Tibial nerve (tissue), 4 donors: ENCODE data around the gene TMEM44.

ENCODE experiments used
- EP300 ChIP-seq, 2 donors: sonication (generic); formaldehyde crosslinking; IDR thresholded peaks; one replicate each; pipeline ENCODE4 v1.6.1; 2017; ENCODE audit warnings: antibody characterized with exemption in 2 of 2, mild to moderate bottlenecking in 1 of 2
- POLR2A ChIP-seq, 2 donors: fragments of 450-650 bp; IDR thresholded peaks; one replicate each; pipeline ENCODE4 v1.6.1; 2017; ENCODE audit warnings: antibody characterized with exemption in 2 of 2, mild to moderate bottlenecking in 2 of 2, moderate library complexity in 2 of 2
- TF ChIP-seq, protein P1 (sequence below), 5 experiments: fragments of 200-600 bp in 3 of 5; fragments of 450-650 bp in 2 of 5; sonication (generic) in 3 of 5; IDR thresholded peaks; one replicate each; pipeline ENCODE4 v1.5.1; 2016 to 2019; ENCODE audit warnings: antibody characterized with exemption in 5 of 5, mild to moderate bottlenecking in 3 of 5, moderate library complexity in 2 of 5

DNA sequence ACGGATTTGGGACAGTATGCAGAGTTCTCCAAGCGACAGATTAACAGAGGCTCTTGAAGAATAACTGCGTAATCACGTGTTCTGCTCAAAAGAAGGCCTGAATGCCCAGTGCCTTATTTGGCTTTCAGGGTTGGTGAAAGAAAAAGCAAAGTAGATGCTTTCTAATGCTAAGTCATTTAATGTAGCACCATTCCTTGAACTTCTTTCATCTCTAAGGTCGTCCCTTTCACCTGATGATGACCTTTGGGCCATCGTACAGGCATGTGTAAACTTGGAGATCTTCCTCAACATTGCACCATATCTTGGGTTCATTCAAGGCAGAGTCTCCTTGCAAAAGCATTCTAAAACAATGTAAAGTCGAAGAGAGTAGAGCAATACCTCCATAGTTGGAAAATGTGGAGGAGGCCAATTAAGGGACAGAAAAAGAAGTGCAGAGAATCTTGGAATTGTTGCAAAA is 48.9 kb downstream of the TMEM44 start:
- TF ChIP-seq POLR2A (IDR thresholded peaks at IDR 0.05), result no peak
- TF ChIP-seq, protein P1, sequence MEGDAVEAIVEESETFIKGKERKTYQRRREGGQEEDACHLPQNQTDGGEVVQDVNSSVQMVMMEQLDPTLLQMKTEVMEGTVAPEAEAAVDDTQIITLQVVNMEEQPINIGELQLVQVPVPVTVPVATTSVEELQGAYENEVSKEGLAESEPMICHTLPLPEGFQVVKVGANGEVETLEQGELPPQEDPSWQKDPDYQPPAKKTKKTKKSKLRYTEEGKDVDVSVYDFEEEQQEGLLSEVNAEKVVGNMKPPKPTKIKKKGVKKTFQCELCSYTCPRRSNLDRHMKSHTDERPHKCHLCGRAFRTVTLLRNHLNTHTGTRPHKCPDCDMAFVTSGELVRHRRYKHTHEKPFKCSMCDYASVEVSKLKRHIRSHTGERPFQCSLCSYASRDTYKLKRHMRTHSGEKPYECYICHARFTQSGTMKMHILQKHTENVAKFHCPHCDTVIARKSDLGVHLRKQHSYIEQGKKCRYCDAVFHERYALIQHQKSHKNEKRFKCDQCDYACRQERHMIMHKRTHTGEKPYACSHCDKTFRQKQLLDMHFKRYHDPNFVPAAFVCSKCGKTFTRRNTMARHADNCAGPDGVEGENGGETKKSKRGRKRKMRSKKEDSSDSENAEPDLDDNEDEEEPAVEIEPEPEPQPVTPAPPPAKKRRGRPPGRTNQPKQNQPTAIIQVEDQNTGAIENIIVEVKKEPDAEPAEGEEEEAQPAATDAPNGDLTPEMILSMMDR (IDR thresholded peaks at IDR 0.05), result no peak
- no peak for TF ChIP-seq EP300 (IDR thresholded peaks at IDR 0.05)
